ES-I3 (cell line): ENCODE measurements around the gene BCL2L1.
"Not testable (repeated sequence)": the region's sequence is repeated elsewhere in the genome, so short reads cannot be mapped to it uniquely, and the experiment has no call there.

Experiments
- H3K36me3 ChIP-seq: 2 replicates; pipeline ENCODE4 v1.6.1; 2013; ENCODE audit warnings: mild to moderate bottlenecking, low read length, control low read depth, moderate library complexity; ENCODE audit not compliant: insufficient read depth
- H3K4me1 ChIP-seq: 2 replicates; pipeline ENCODE4 v1.6.1; 2013; ENCODE audit warnings: mild to moderate bottlenecking, control low read depth, low read length; ENCODE audit not compliant: insufficient read depth
- H3K9ac ChIP-seq: 2 replicates; pipeline ENCODE4 v1.6.1; 2013; ENCODE audit warnings: low read depth, mild to moderate bottlenecking, low read length, moderate library complexity
- H3K9me3 ChIP-seq: 2 replicates; pipeline ENCODE4 v1.6.1; 2013; ENCODE audit warnings: mild to moderate bottlenecking, low read length, moderate library complexity; ENCODE audit not compliant: control insufficient read depth, insufficient read depth

The BCL2L1 gene

DNA sequence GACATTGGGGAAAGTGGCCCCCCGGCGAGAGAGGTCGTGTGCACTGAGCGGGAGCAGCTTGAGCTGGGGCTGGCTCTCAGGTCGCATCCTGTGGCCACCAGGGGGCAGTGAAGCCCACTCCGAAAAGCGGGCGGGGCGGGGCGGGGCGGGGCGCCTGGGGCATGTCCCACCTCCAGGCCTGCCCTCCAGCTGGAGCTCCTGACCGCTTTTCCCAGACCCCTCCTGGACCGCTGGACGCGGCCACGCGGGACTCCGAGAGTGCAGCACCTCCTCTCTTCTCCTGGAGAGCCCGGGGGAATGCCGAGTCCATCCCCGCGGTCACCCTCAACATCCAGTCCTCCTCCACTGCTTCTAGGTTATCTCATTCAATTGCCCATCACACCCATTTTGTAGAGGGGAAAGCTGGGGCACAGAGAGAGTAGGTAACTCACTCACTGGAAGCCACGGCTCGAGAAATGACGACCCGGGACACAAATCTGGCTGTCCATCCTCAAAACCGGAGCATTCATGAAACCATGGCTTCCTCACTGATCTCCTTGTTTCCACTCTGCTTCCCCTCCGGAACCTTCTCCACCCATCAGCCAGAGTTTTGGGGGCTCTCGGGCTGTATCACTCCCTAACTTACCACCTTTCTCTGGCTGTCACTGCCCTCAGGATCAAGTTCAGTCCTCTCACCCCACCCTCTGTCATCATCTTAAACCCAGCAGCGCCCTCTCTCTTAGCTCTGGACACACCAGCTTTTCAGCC lies 60.9 kb downstream of the BCL2L1 start:
- H3K9me3 ChIP-seq = no peaks in the 10 kb centered on the region
- peak overlapping the region; percentile 42; the same call in 1 of the 2 replicates for H3K9ac ChIP-seq
- H3K36me3 ChIP-seq = peaks cover 9% of the 10 kb centered on the region; the same call in 1 of the 2 replicates
- H3K4me1 ChIP-seq = peaks cover 14% of the 10 kb centered on the region; the same call in 1 of the 2 replicates

DNA sequence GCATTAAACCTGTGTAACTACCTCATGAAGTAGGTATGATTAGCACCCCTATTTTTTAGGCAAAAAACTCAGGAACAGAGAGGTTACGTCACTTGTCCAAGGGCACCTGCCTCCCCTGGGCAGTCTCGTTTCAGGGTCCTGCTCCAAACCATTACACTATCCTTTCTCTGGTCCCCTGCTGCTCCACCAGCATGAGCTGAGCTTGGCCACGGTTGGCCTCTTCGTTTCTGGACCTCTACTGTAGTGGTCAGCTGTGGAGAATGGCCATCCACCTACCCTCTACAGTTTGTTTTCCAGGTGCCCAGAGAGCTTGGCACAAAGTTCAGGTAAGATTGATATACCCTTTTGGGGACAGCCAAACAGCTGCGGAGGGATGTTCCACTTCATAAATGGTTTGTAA lies 68.1 kb downstream of the BCL2L1 start:
- H3K9ac ChIP-seq = no peak overlapping the region
- H3K36me3 ChIP-seq = no peaks in the 10 kb centered on the region
- H3K9me3 ChIP-seq = no peaks in the 10 kb centered on the region
- H3K4me1 ChIP-seq = no peaks in the 10 kb centered on the region

- Histone ChIP-seq H3K4me1 (no peaks in the 10 kb centered on the region), H3K9ac (no peak overlapping the region), H3K36me3 (no peaks in the 10 kb centered on the region), H3K9me3 (no peaks in the 10 kb centered on the region)
Observed at GRCh38 chr20:31653561-31653960, 69.1 kb downstream of the BCL2L1 start.

GRCh38 chr20:31652917-31653396 lies 69.7 kb downstream of the BCL2L1 start:
- no peaks in the 10 kb centered on the region for H3K9me3 ChIP-seq
- H3K36me3 ChIP-seq = no peaks in the 10 kb centered on the region
- no peaks in the 10 kb centered on the region for H3K4me1 ChIP-seq
- no peak overlapping the region for H3K9ac ChIP-seq

DNA sequence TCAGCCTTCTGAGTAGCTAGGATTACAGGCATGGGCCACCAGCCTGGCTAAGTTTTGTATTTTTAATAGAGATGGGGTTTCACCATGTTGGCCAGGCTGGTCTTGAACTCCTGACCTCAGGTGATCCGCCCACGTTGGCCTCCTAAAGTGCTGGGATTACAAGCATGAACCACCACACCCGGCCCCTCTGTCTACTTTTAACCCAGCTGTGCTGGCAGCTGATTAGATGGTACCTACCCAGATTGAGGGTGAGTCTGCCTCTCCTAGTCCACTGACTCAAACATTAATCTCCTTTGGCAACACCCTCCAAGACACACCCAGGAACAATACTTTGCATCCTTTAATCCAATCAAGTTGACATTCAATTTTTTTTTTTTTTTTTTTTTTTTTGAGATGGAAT lies 74.6 kb downstream of the BCL2L1 start:
- H3K9ac ChIP-seq, H3K4me1 ChIP-seq, H3K9me3 ChIP-seq, H3K36me3 ChIP-seq: not testable (repeated sequence)

GRCh38 chr20:31644701-31645100 lies 78.0 kb downstream of the BCL2L1 start:
- H3K9me3 ChIP-seq = no peaks in the 10 kb centered on the region
- no peaks in the 10 kb centered on the region for H3K36me3 ChIP-seq
- no peak overlapping the region for H3K9ac ChIP-seq
- no peaks in the 10 kb centered on the region for H3K4me1 ChIP-seq

DNA sequence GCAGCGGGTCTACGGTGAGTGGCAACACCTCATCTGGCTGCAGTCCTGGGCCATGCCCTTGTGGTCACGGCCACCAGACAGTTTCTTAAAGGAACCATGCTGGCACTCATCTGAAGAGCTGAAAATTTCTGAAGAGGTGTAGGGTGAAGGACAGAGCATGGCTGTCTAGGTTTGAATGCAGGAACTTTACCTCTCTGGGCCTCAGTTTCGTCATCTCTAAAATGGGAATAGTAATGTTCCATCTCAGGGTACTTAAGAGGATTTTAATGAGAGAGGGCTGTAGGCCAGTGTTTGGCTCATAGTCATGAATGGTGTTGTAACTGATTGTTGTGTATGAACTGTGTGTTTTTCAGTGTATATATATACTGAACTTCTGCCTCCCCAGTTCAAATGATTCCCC lies 79.1 kb downstream of the BCL2L1 start:
- Histone ChIP-seq H3K4me1 (no peaks in the 10 kb centered on the region), H3K9ac (no peak overlapping the region), H3K36me3 (no peaks in the 10 kb centered on the region), H3K9me3 (no peaks in the 10 kb centered on the region)

DNA sequence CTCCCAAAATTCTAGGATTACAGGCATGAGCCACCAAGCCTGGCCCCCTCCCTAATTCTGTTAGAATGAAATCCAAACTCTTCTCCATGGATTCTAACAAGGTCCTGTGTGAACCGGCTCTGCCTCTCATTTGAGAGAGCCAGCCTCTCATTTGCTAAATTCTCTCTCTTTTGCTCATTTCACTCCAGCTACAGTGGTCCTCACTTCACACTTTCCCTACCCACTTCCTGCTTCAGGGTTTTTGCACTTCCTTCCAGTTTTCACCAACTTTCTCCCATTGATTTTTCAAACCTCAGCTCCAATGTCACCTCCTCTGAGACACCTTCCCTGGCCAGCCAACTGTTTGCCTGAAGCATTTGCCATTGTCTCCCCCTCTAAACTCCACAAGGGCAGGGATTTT lies 79.8 kb downstream of the BCL2L1 start:
- Histone ChIP-seq H3K9me3 (no peaks in the 10 kb centered on the region), H3K4me1 (peaks cover 3% of the 10 kb centered on the region; the same call in 1 of the 2 replicates), H3K9ac (no peak overlapping the region)

DNA sequence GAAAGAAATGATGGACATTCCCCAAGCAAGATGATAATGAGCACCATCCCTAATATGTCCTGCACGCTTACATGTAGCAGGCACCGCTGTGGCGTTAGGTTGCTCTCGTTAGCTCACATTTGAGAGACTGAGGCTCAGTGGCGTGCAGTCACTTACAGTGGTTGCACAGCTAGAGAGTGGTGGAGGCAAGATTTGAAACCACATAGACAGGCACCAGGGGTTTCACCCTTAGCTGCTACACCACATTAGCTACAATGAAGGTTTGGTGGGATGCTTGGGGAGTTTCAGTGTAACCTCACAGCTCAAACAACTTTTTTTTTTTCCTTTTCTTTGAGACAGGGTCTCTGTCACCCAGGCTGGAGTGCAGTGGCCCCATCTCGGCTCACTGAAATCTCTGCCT lies 81.3 kb downstream of the BCL2L1 start:
- Histone ChIP-seq H3K9me3 (no peaks in the 10 kb centered on the region), H3K4me1 (peaks cover 3% of the 10 kb centered on the region; the same call in 1 of the 2 replicates), H3K36me3 (no peaks in the 10 kb centered on the region), H3K9ac (no peak overlapping the region)

More for the DNA sequence above, 79.8 kb downstream of the BCL2L1 start:
- no peaks in the 10 kb centered on the region for H3K36me3 ChIP-seq

- H3K9me3 ChIP-seq = no peaks in the 10 kb centered on the region
- H3K36me3 ChIP-seq = no peaks in the 10 kb centered on the region
- H3K4me1 ChIP-seq = peaks cover 3% of the 10 kb centered on the region; the same call in 1 of the 2 replicates
- H3K9ac ChIP-seq = no peak overlapping the region
Observed at GRCh38 chr20:31640259-31640658, 82.4 kb downstream of the BCL2L1 start.

DNA sequence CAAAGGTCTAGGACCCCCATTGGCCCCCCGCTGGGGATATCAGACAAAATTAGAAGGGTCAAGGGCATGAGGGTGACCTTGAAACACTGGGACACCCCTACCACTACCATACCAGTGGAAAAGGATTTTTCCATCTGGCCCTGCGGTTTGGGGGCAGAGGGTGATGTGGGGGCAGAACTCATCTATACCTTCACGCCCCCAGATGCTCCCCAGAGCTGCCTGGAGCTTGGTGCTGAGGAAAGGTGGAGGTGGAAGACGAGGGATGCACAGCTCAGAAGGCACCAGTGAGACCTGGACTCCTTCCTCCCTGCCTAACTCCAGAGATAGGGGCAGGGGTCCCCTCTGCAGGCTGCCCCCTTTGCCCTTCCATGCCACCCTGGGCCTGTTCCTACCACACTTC lies 83.9 kb downstream of the BCL2L1 start:
- Histone ChIP-seq H3K9me3 (no peaks in the 10 kb centered on the region), H3K36me3 (no peaks in the 10 kb centered on the region), H3K9ac (no peak overlapping the region), H3K4me1 (peaks cover 3% of the 10 kb centered on the region; the same call in 1 of the 2 replicates)

DNA sequence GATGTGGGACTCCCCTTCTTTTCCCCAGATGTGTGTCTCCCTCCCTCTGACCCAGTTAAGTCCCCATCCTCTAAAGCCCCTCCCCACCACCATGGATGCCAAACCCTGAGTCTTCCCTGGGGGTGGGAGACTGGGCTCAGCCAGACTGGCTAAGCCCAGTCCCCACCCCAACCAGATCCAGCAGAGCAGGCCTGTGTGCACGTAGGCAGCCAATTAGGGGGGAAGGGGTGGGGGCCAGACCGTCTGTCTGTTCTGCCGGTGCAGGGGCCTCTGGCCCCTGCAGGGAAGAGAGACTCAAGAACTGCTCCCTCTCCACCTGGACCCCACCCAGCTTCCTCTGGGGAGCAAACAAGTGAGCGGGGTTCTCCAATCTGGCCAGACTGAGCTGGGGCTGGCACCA lies 84.4 kb downstream of the BCL2L1 start:
- Histone ChIP-seq H3K9ac (no peak overlapping the region), H3K36me3 (no peaks in the 10 kb centered on the region), H3K9me3 (no peaks in the 10 kb centered on the region)

DNA sequence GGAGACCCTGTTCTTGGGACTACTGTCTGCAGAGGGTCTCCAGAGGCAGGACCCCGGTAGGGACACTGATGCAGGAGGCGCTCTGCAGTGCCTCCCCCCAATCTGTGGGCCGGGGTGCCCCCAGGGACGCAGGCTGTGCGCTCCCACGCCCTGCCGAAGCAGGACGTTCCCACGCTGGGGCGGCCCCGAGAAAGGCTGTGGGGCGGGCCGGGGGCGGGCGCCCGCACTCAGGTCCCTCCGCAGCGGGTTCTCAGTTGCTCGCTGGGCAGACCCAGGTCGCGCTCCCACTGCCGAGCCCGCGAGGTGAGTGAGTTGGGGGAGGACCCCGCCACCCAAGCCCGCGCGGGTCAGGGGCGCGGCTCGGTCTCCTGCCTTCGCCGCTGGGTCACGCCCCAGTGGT lies 85.0 kb downstream of the BCL2L1 start, which contains the start of gene COX4I2:
Gene COX4I2, plus strand, starts transcription at position 253 of the 400 bp plus-strand sequence. CDS start 1,106 bp downstream, outside the sequence.
- Histone ChIP-seq H3K36me3 (no peaks in the 10 kb centered on the region), H3K9ac (peak within 1 kb of the TSS; percentile 21; the same call in 1 of the 2 replicates), H3K9me3 (no peaks in the 10 kb centered on the region), H3K4me1 (peaks cover 3% of the 10 kb centered on the region; the same call in 1 of the 2 replicates)

More for the DNA sequence above, 84.4 kb downstream of the BCL2L1 start:
- peaks cover 3% of the 10 kb centered on the region; the same call in 1 of the 2 replicates for H3K4me1 ChIP-seq

GRCh38 chr20:31633339-31633914 lies 89.2 kb downstream of the BCL2L1 start:
- no peaks in the 10 kb centered on the region for H3K36me3 ChIP-seq
- no peaks in the 10 kb centered on the region for H3K9me3 ChIP-seq
- H3K9ac ChIP-seq = no peak overlapping the region
- H3K4me1 ChIP-seq = peaks cover 3% of the 10 kb centered on the region; the same call in 1 of the 2 replicates
